A549 (cell line): ENCODE data around the gene PTPRG. TPM values are rescaled to one million over a fixed set of nuclear protein-coding genes. Genes with fewer than 3 reads are reported as not detected.

Source experiments
- ATAC-seq, 2 experiments: fragments of 200-7000 bp in 1 of 2; fragments of >200 bp in 1 of 2; cut with Nextera tagmentation in 1 of 2; cut with Tn5 transposase in 1 of 2; 3 replicates each; pipeline versions ENCODE4 v1.8.0 to v1.9.1; 2018 to 2020; ENCODE audit warnings: mild to moderate bottlenecking in 1 of 2, moderate library complexity in 1 of 2
- CTCF ChIA-PET: fragments of 300-600 bp; sonication (Branson Sonifier 250); formaldehyde crosslinking; extraction: SDS; loops from one replicate; lab custom pipeline; 2021; ENCODE audit warnings: antibody characterized with exemption, inconsistent platforms; lab: Yijun Ruan, JAX
- POLR2A ChIA-PET: fragments of 350-600 bp; formaldehyde crosslinking; extraction: SDS; loops from one replicate; lab custom pipeline; 2021; ENCODE audit warnings: antibody characterized with exemption, inconsistent platforms; lab: Yijun Ruan, JAX
- DNase-seq, 2 experiments: peaks; one replicate each; pipeline versions ENCODE4 v3.0.0 to v3.0.0-alpha.2; 2011 to 2016; ENCODE audit warnings: low read depth in 1 of 2, low spot score in 1 of 2
- FAIRE-seq: peaks from 2 replicates; lab custom pipeline; 2011; peaks lifted over from hg19 to GRCh38; lab: Jason Lieb, UNC
- H3K27ac ChIP-seq, 2 experiments: fragments of >200 bp; sonication (Bioruptor Twin); formaldehyde crosslinking; 3 replicates each; pipeline ENCODE4 v1.5.1; 2016 to 2017
- H3K4me1 ChIP-seq: fragments of >200 bp; sonication (Bioruptor Twin); formaldehyde crosslinking; 3 replicates; pipeline ENCODE4 v1.6.1; 2016
- H3K4me2 ChIP-seq: fragments of >200 bp; sonication (Bioruptor Twin); formaldehyde crosslinking; 3 replicates; pipeline ENCODE4 v1.6.1; 2016
- H3K4me3 ChIP-seq: fragments of >200 bp; sonication (Bioruptor Twin); formaldehyde crosslinking; 3 replicates; pipeline ENCODE4 v1.5.1; 2016
- H3K9me3 ChIP-seq: fragments of >200 bp; sonication (Bioruptor Twin); formaldehyde crosslinking; 3 replicates; pipeline ENCODE4 v1.6.1; 2016
- BCL3 ChIP-seq: fragments of >200 bp; sonication (Bioruptor Twin); formaldehyde crosslinking; IDR thresholded peaks from 3 replicates; pipeline ENCODE4 v1.6.1; 2016
- CBX2 ChIP-seq: fragments of 200-600 bp; sonication (generic); IDR thresholded peaks from 2 replicates; pipeline ENCODE4 v1.6.1; 2016; ENCODE audit warnings: low read depth, mild to moderate bottlenecking, borderline replicate concordance
- CEBPB ChIP-seq, 2 experiments: fragments of >200 bp in 1 of 2; sonication (Bioruptor Twin) in 1 of 2; formaldehyde crosslinking in 1 of 2; IDR thresholded peaks; 2 replicates each; pipeline ENCODE4 v1.6.1; 2012 to 2016
- CHD2 ChIP-seq: fragments of 150-350 bp; IDR thresholded peaks from 2 replicates; pipeline ENCODE4 v1.6.1; 2014; ENCODE audit warnings: low read length; ENCODE audit not compliant: partially characterized antibody
- CTCF ChIP-seq: fragments of >200 bp; sonication (Bioruptor Twin); formaldehyde crosslinking; IDR thresholded peaks from 3 replicates; pipeline ENCODE4 v1.5.1; 2016
- EHF ChIP-seq: fragments of 250-450 bp; sonication (Bioruptor Pico); IDR thresholded peaks from 2 replicates; pipeline ENCODE4 v1.5.0; 2020; ENCODE audit warnings: mild to moderate bottlenecking
- FOSB ChIP-seq: fragments of 250-450 bp; sonication (Bioruptor Pico); IDR thresholded peaks from 2 replicates; pipeline ENCODE4 v1.5.0; 2020; ENCODE audit warnings: mild to moderate bottlenecking, moderate library complexity
- FOXS1 ChIP-seq: fragments of 250-450 bp; sonication (Bioruptor Pico); IDR thresholded peaks from 2 replicates; pipeline ENCODE4 v1.5.0; 2020; ENCODE audit warnings: mild to moderate bottlenecking, moderate library complexity
- HEYL ChIP-seq: fragments of 250-450 bp; sonication (Bioruptor Pico); IDR thresholded peaks from 2 replicates; pipeline ENCODE4 v1.8.0; 2021; ENCODE audit warnings: mild to moderate bottlenecking, moderate library complexity
- HOXA7 ChIP-seq: fragments of 250-450 bp; sonication (Bioruptor Pico); IDR thresholded peaks from 2 replicates; pipeline ENCODE4 v1.5.0; 2020; ENCODE audit warnings: mild to moderate bottlenecking, moderate library complexity
- JUNB ChIP-seq: fragments of >200 bp; sonication (Bioruptor Twin); formaldehyde crosslinking; IDR thresholded peaks from 2 replicates; pipeline ENCODE4 v1.6.1; 2016
- MAX ChIP-seq: IDR thresholded peaks from 2 replicates; pipeline ENCODE4 v1.6.1; 2012
- MYC ChIP-seq: IDR thresholded peaks from 2 replicates; pipeline ENCODE4 v1.6.1; 2012; ENCODE audit warnings: mild to moderate bottlenecking, inconsistent platforms, low read length, improper control_type of control experiment, borderline replicate concordance
- PBX3 ChIP-seq: IDR thresholded peaks from 2 replicates; pipeline ENCODE4 v1.6.1; 2012
- POLR2AphosphoS2 ChIP-seq: conservative IDR thresholded peaks from 2 replicates; pipeline ENCODE4 v1.6.1; 2012; ENCODE audit warnings: low read length, improper control_type of control experiment, inconsistent platforms
- RCOR1 ChIP-seq: fragments of 150-350 bp; IDR thresholded peaks from 2 replicates; pipeline ENCODE4 v1.6.1; 2014; ENCODE audit warnings: antibody characterized with exemption, low read length, low read depth
- REST ChIP-seq: fragments of 200-600 bp; sonication (generic); IDR thresholded peaks from 2 replicates; pipeline ENCODE4 v1.6.1; 2016; ENCODE audit warnings: antibody characterized with exemption, mild to moderate bottlenecking, moderate library complexity
- RFX5 ChIP-seq: fragments of 450-650 bp; IDR thresholded peaks from 2 replicates; pipeline ENCODE4 v1.7.1; 2014; ENCODE audit warnings: antibody characterized with exemption, mild to moderate bottlenecking, moderate library complexity
- TP53 ChIP-seq: fragments of 250-450 bp; sonication (Bioruptor Pico); IDR thresholded peaks from 2 replicates; pipeline ENCODE4 v1.5.0; 2021; ENCODE audit warnings: mild to moderate bottlenecking, moderate library complexity
- ZC3H11A ChIP-seq: fragments of 450-650 bp; IDR thresholded peaks from 2 replicates; pipeline ENCODE4 v1.6.1; 2014; ENCODE audit warnings: antibody characterized with exemption, mild to moderate bottlenecking
- ZNF302 ChIP-seq: fragments of 250-450 bp; sonication (Bioruptor Pico); IDR thresholded peaks from 2 replicates; pipeline ENCODE4 v1.9.0; 2021; ENCODE audit warnings: inconsistent platforms, mild to moderate bottlenecking, moderate library complexity
- WGBS: methylation state at CpG from one replicate; pipeline ENCODE4 v1.1.6; 2017; ENCODE audit errors: missing lambda C conversion rate; 5-methylcytosine and 5-hydroxymethylcytosine counted together
- polyA plus RNA-seq, 4 experiments: library from polyadenylated mRNA; depleted of rRNA in 3 of 4; stranded (reverse); fragments of >200 nt; fragmentation: RNase III in 1 of 4; extraction: RNeasy Plus Mini Kit Qiagen cat#74134 plus additional on column Dnase treatment in 1 of 4; gene quantifications; 2 replicates in 3 of 4; 3 replicates in 1 of 4; pipeline ENCODE4 v1.2.3, GENCODE V29; 2011 to 2017

The PTPRG gene
- polyA plus RNA-seq, 2 of the 4 experiments (the other 2 are of a cell fraction), result 4.5 to 4.8 TPM

GRCh38 chr3:62319570-62320243, 758.3 kb downstream of the PTPRG start:
- Histone ChIP-seq H3K9me3 (no peaks in the 10 kb centered on the region), H3K4me3 (peak overlapping the region; percentile 68), H3K27ac (no peak overlapping the region), H3K4me2 (peak overlapping the region; percentile 82), H3K4me1 (no peaks in the 10 kb centered on the region)
- no peak for DNase-seq
- WGBS, result 71% methylated on average over 7 of the region's 7 CpGs
- ChIA-PET POLR2A (no interaction called here), CTCF (no interaction called here)
- no peak for ATAC-seq
- FAIRE-seq, result no peak
- no peak for TF ChIP-seq RCOR1
- TF ChIP-seq REST, result peak; percentile 64; the same call in 1 of the 2 replicates

- ChIA-PET POLR2A (no interaction called here), CTCF (no interaction called here)
- Histone ChIP-seq H3K27ac (no peak overlapping the region), H3K9me3 (no peaks in the 10 kb centered on the region), H3K4me3 (no peak overlapping the region), H3K4me2 (no peak overlapping the region), H3K4me1 (0 out of 3 replicates have a peak, but pooled peaks cover 4% of the 10 kb centered on the region)
- FAIRE-seq (no peak), DNase-seq (no peak), ATAC-seq (no peak)
- TF ChIP-seq CHD2 (no peak), RFX5 (no peak), MAX (no peak), CBX2 (no peak), ZC3H11A (no peak), PBX3 (no peak), TP53 (CRISPR knock-in tag) (no peak), JUNB (no peak), ZNF302 (no peak), FOXS1 (CRISPR knock-in tag) (no peak), EHF (no peak), FOSB (CRISPR knock-in tag) (no peak), CTCF (no peak), CEBPB (IDR thresholded peaks at IDR 0.05) (no peak), POLR2AphosphoS2 (no peak), HOXA7 (no peak), MYC (no peak), BCL3 (no peak), HEYL (CRISPR knock-in tag) (no peak)
- WGBS, result 95% methylated on average over 1 of the region's 1 CpG
These were observed 761.9 kb downstream of the PTPRG start for GRCh38 chr3:62323241-62323640.
